H9 (cell line): ENCODE data around the gene ETV3L. TPM values are rescaled to one million over a fixed set of nuclear protein-coding genes. Genes with fewer than 3 reads are reported as not detected.

Source experiments
- DNase-seq: peaks from one replicate; pipeline ENCODE4 v3.0.0-alpha.2; 2017
- H2AFZ ChIP-seq: one replicate; pipeline ENCODE4 v1.6.1; 2013; ENCODE audit warnings: mild to moderate bottlenecking, low read length, control low read depth, moderate library complexity
- H2AK5ac ChIP-seq: 2 replicates; pipeline ENCODE4 v1.6.1; 2013; ENCODE audit warnings: low read length, control low read depth, mixed read lengths; ENCODE audit not compliant: insufficient read length
- H2BK120ac ChIP-seq: one replicate; pipeline ENCODE4 v1.6.1; 2013; ENCODE audit warnings: low read depth, mild to moderate bottlenecking, low read length, control low read depth, inconsistent platforms; ENCODE audit not compliant: poor library complexity, severe bottlenecking
- H2BK12ac ChIP-seq: 2 replicates; pipeline ENCODE4 v1.6.1; 2013; ENCODE audit warnings: low read length, control low read depth, mixed read lengths, low read depth; ENCODE audit not compliant: insufficient read length
- H2BK15ac ChIP-seq: 2 replicates; pipeline ENCODE4 v1.6.1; 2013; ENCODE audit warnings: low read depth, low read length, control low read depth
- H2BK20ac ChIP-seq: one replicate; pipeline ENCODE4 v1.6.1; 2013; ENCODE audit warnings: low read depth, mild to moderate bottlenecking, low read length, control low read depth, inconsistent platforms; ENCODE audit not compliant: poor library complexity, severe bottlenecking
- H2BK5ac ChIP-seq: 2 replicates; pipeline ENCODE4 v1.6.1; 2013; ENCODE audit warnings: low read length, control low read depth, mixed read lengths; ENCODE audit not compliant: insufficient read length
- H3K14ac ChIP-seq: 2 replicates; pipeline ENCODE4 v1.6.1; 2013; ENCODE audit warnings: low read length, control low read depth; ENCODE audit not compliant: insufficient read depth
- H3K18ac ChIP-seq: 2 replicates; pipeline ENCODE4 v1.6.1; 2013; ENCODE audit warnings: low read depth, mild to moderate bottlenecking, mixed read lengths, low read length, control low read depth; ENCODE audit not compliant: insufficient read length
- H3K23ac ChIP-seq: 2 replicates; pipeline ENCODE4 v1.6.1; 2013; ENCODE audit warnings: low read length, control low read depth, mixed read lengths, low read depth; ENCODE audit not compliant: insufficient read length
- H3K23me2 ChIP-seq: 2 replicates; pipeline ENCODE4 v1.6.1; 2013; ENCODE audit warnings: low read depth, mild to moderate bottlenecking, mixed read lengths, low read length, control low read depth; ENCODE audit not compliant: insufficient read length, poor library complexity, severe bottlenecking
- H3K27ac ChIP-seq: 2 replicates; pipeline ENCODE4 v1.5.1; 2013; ENCODE audit warnings: low read length, control low read depth, mixed read lengths, low read depth; ENCODE audit not compliant: insufficient read length
- H3K27me3 ChIP-seq: 2 replicates; pipeline ENCODE4 v1.6.1; 2013; ENCODE audit warnings: low read length, control low read depth, inconsistent platforms; ENCODE audit not compliant: insufficient read depth
- H3K4ac ChIP-seq: 2 replicates; pipeline ENCODE4 v1.6.1; 2013; ENCODE audit warnings: low read depth, mild to moderate bottlenecking, control low read depth, inconsistent platforms, low read length, moderate library complexity
- H3K4me1 ChIP-seq: 2 replicates; pipeline ENCODE4 v1.6.1; 2013; ENCODE audit warnings: low read length, control low read depth, inconsistent platforms; ENCODE audit not compliant: insufficient read depth
- H3K4me2 ChIP-seq: 2 replicates; pipeline ENCODE4 v1.6.1; 2013; ENCODE audit warnings: low read length, control low read depth, mixed read lengths; ENCODE audit not compliant: insufficient read length, insufficient read depth
- H3K56ac ChIP-seq: 2 replicates; pipeline ENCODE4 v1.6.1; 2013; ENCODE audit warnings: low read depth, mild to moderate bottlenecking, mixed read lengths, low read length, control low read depth; ENCODE audit not compliant: insufficient read length
- H3K79me1 ChIP-seq: 2 replicates; pipeline ENCODE4 v1.6.1; 2013; ENCODE audit warnings: low read depth, mild to moderate bottlenecking, moderate library complexity, low read length, control low read depth, inconsistent platforms; ENCODE audit not compliant: insufficient read depth, poor library complexity, severe bottlenecking
- H3K79me2 ChIP-seq: 2 replicates; pipeline ENCODE4 v1.6.1; 2013; ENCODE audit warnings: low read length, control low read depth, inconsistent platforms; ENCODE audit not compliant: insufficient read depth
- H3K9ac ChIP-seq: 2 replicates; pipeline ENCODE4 v1.6.1; 2013; ENCODE audit warnings: low read length, control low read depth, mixed read lengths; ENCODE audit not compliant: insufficient read length; ENCODE audit errors: extremely low read depth
- H3K9me3 ChIP-seq: one replicate; pipeline ENCODE4 v1.6.1; 2013; ENCODE audit warnings: low read depth, low read length, inconsistent platforms; ENCODE audit not compliant: control insufficient read depth
- H3T11ph ChIP-seq: one replicate; pipeline ENCODE4 v1.6.1; 2013; ENCODE audit warnings: mild to moderate bottlenecking, low read length, control low read depth, inconsistent platforms
- H4K20me1 ChIP-seq: one replicate; pipeline ENCODE4 v1.6.1; 2013; ENCODE audit not compliant: control insufficient read depth, insufficient read length, insufficient read depth
- H4K5ac ChIP-seq: 2 replicates; pipeline ENCODE4 v1.6.1; 2013; ENCODE audit warnings: low read depth, mild to moderate bottlenecking, mixed read lengths, low read length, control low read depth; ENCODE audit not compliant: insufficient read length
- H4K8ac ChIP-seq: replicated peaks from 2 replicates; pipeline ENCODE4 v1.6.1; 2013; ENCODE audit warnings: low read length, control low read depth, mixed read lengths, low read depth; ENCODE audit not compliant: insufficient read length
- H4K91ac ChIP-seq: 2 replicates; pipeline ENCODE4 v1.6.1; 2013; ENCODE audit warnings: low read depth, mild to moderate bottlenecking, moderate library complexity, mixed read lengths, low read length, control low read depth; ENCODE audit not compliant: insufficient read length
- H3K27ac Mint-ChIP-seq, 3 experiments: 2 replicates in 2 of 3; 3 replicates in 1 of 3; pipeline ENCODE4 v1.8.0; 2020 to 2021; ENCODE audit warnings: mixed read lengths in 3 of 3, mild to moderate bottlenecking in 1 of 3, moderate library complexity in 1 of 3
- H3K27me3 Mint-ChIP-seq: 2 replicates; pipeline ENCODE4 v1.8.0; 2021; ENCODE audit warnings: low read depth, mild to moderate bottlenecking, moderate library complexity, mixed read lengths
- H3K36me3 Mint-ChIP-seq, 3 experiments: 2 replicates in 2 of 3; 3 replicates in 1 of 3; pipeline ENCODE4 v1.8.0; 2020 to 2021; ENCODE audit warnings: low read depth in 3 of 3, mixed read lengths in 3 of 3; ENCODE audit not compliant: insufficient read depth in 1 of 3
- H3K4me1 Mint-ChIP-seq, 2 experiments: 2 replicates each; pipeline ENCODE4 v1.8.0; 2020; ENCODE audit warnings: mixed read lengths in 2 of 2
- H3K4me3 Mint-ChIP-seq, 2 experiments: 2 replicates in 1 of 2; 3 replicates in 1 of 2; pipeline ENCODE4 v1.8.0; 2020 to 2021; ENCODE audit warnings: mild to moderate bottlenecking in 2 of 2, mixed read lengths in 2 of 2, moderate library complexity in 1 of 2
- H3K9me3 Mint-ChIP-seq, 2 experiments: 2 replicates in 1 of 2; 3 replicates in 1 of 2; pipeline ENCODE4 v1.8.0; 2020; ENCODE audit warnings: mild to moderate bottlenecking in 2 of 2, mixed read lengths in 2 of 2, moderate library complexity in 1 of 2
- WGBS: extraction: QIAGEN DNeasy Blood & Tissue Kit; methylation state at CpG from one replicate; pipeline ENCODE4 v1.1.7; 2013; ENCODE audit warnings: missing lambda C conversion rate, low lambda C conversion rate, mixed read lengths; ENCODE audit not compliant: insufficient read length; ENCODE audit errors: extremely low coverage; 5-methylcytosine and 5-hydroxymethylcytosine counted together
- total RNA-seq: library from RNA; stranded (reverse); gene quantifications from 2 replicates; pipeline ENCODE4 v1.2.1, GENCODE V29; 2021
- TF ChIP-seq, protein P1 (sequence below): fragments of 200-600 bp; sonication (generic); conservative IDR thresholded peaks from 3 replicates; pipeline ENCODE4 v1.8.0; 2021; ENCODE audit warnings: antibody characterized with exemption, mild to moderate bottlenecking

The ETV3L gene
- total RNA-seq, 1 experiment from 2014 or later, result 0.96 TPM

DNA sequence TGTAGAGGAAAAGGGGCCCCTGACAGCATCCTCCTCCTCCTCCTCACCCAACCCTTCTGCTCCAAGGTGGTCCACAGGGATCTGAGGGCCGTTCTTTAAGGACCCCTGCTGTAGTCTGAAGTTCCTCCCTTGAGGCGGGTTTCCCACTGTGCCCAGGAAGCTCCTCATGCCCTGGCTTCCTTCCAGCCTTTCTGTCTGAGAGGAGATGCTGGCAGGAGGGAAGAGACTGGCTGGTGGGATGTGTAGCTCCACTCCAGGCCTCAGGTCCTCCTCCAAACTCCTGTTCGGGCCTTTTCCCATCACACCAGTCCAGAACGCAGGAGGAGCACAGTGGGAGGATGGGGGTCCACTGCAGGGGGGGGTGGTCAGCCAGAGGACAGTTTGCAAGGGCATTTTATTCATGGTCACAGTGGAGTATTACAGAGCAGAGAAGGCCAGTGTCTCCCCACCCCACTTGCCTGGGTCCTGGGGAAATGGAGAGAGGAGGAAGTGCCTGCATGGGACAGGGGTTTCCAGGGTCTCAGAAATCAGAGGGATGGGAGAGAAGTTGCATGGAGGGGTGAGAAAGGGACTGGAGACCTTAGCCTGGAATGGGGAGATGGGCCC is 7.8 kb downstream of the ETV3L start:
- Histone ChIP-seq H3K9me3 (no peaks in the 10 kb centered on the region), H4K91ac (no peak overlapping the region), H2BK120ac (no peak overlapping the region), H4K8ac (no peak overlapping the region), H3T11ph (no peak overlapping the region), H4K5ac (no peak overlapping the region), H3K23me2 (no peaks in the 10 kb centered on the region), H3K4me1 (0 out of 2 replicates have a peak, but pooled peaks cover 2% of the 10 kb centered on the region), H3K23ac (no peak overlapping the region), H2BK20ac (no peak overlapping the region), H3K4me2 (no peak overlapping the region), H2BK15ac (no peak overlapping the region), H3K56ac (no peak overlapping the region), H3K27ac (no peak overlapping the region), H4K20me1 (no peaks in the 10 kb centered on the region), H3K4ac (no peak overlapping the region), H2AK5ac (no peak overlapping the region), H3K79me2 (no peaks in the 10 kb centered on the region), H2BK5ac (no peak overlapping the region), H3K18ac (no peak overlapping the region), H3K9ac (no peak overlapping the region), H3K27me3 (no peaks in the 10 kb centered on the region), H3K79me1 (no peaks in the 10 kb centered on the region), H3K14ac (no peak overlapping the region), H2AFZ (no peak overlapping the region), H2BK12ac (no peak overlapping the region)
- Mint-ChIP-seq H3K36me3 (no peaks in the 10 kb centered on the region; a peak in 1 of 7 replicates), H3K4me3 (no peak overlapping the region), H3K27ac (0 out of 7 replicates have a peak overlapping the region, but pooled peaks of 1 of the 3 experiments have one; percentile 51), H3K27me3 (no peaks in the 10 kb centered on the region), H3K9me3 (no peaks in the 10 kb centered on the region), H3K4me1 (peaks cover 21 to 25% of the 10 kb centered on the region in 2 experiments)
- DNase-seq, result peak; percentile 18
- no CpG with 5 or more reads among the region's 4 CpGs for WGBS
- TF ChIP-seq, protein P1, sequence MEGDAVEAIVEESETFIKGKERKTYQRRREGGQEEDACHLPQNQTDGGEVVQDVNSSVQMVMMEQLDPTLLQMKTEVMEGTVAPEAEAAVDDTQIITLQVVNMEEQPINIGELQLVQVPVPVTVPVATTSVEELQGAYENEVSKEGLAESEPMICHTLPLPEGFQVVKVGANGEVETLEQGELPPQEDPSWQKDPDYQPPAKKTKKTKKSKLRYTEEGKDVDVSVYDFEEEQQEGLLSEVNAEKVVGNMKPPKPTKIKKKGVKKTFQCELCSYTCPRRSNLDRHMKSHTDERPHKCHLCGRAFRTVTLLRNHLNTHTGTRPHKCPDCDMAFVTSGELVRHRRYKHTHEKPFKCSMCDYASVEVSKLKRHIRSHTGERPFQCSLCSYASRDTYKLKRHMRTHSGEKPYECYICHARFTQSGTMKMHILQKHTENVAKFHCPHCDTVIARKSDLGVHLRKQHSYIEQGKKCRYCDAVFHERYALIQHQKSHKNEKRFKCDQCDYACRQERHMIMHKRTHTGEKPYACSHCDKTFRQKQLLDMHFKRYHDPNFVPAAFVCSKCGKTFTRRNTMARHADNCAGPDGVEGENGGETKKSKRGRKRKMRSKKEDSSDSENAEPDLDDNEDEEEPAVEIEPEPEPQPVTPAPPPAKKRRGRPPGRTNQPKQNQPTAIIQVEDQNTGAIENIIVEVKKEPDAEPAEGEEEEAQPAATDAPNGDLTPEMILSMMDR, result no peak
